GM13976 (cell line): ENCODE data around the gene OR52R1.

Experiments
- DNase-seq: peaks from one replicate; pipeline ENCODE4 v3.0.0; 2012; ENCODE audit warnings: low spot score
- in situ Hi-C: fragments of 300-500 bp; cut with MboI; formaldehyde crosslinking; loops from one replicate; pipeline ENCODE4 v1.12.0; 2022; ENCODE audit warnings: low sequenced_read_pairs, mixed read lengths, inconsistent platforms; ENCODE audit not compliant: unreplicated experiment
- TF ChIP-seq, protein P1 (sequence below): IDR thresholded peaks from 2 replicates; pipeline ENCODE4 v1.5.1; 2012; ENCODE audit warnings: borderline replicate concordance, mild to moderate bottlenecking; ENCODE audit not compliant: insufficient read depth; ENCODE audit errors: extremely low read depth, missing control alignments, control extremely low read depth

The OR52R1 gene

DNA sequence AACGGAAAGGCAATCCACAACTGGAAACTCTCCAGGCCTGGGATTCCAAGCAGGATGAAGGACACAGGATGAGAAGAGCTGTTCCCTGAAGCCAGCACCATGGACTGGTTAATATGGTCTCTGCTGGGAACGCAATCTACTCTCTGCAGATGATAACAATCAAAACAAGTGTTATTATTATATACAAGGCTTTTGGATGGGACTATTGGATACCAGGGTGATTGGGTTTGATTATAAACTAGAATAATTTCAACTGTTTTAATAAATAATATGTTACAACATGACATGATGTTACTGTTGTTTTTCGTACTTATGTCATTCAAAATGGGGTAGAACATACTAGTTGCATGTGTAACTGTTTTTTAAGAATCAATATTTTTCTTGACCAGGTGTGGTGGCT is at the start of gene OR52R1:
OR52R1 (minus strand) TSS at position 101 of the 400 bp plus-strand sequence; CDS start at position 101, 0 bp downstream.
- TF ChIP-seq, protein P1, sequence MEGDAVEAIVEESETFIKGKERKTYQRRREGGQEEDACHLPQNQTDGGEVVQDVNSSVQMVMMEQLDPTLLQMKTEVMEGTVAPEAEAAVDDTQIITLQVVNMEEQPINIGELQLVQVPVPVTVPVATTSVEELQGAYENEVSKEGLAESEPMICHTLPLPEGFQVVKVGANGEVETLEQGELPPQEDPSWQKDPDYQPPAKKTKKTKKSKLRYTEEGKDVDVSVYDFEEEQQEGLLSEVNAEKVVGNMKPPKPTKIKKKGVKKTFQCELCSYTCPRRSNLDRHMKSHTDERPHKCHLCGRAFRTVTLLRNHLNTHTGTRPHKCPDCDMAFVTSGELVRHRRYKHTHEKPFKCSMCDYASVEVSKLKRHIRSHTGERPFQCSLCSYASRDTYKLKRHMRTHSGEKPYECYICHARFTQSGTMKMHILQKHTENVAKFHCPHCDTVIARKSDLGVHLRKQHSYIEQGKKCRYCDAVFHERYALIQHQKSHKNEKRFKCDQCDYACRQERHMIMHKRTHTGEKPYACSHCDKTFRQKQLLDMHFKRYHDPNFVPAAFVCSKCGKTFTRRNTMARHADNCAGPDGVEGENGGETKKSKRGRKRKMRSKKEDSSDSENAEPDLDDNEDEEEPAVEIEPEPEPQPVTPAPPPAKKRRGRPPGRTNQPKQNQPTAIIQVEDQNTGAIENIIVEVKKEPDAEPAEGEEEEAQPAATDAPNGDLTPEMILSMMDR: no peak
- no peak for DNase-seq
- in situ Hi-C loops: no loop called here

GRCh38 chr11:4851033-4851432 is 46.9 kb upstream of the OR52R1 start:
- TF ChIP-seq, protein P1: no peak
- in situ Hi-C loops: no loop called here
- DNase-seq: no peak

- DNase-seq: no peak
- TF ChIP-seq, protein P1: no peak
- in situ Hi-C loops: no loop called here
Observed at GRCh38 chr11:4848908-4849532, 44.8 kb upstream of the OR52R1 start, which contains the start of gene OR51S1. Gene OR51S1 (minus strand): TSS chr11:4849208. CDS start chr11:4849208, 0 bp downstream.

DNA sequence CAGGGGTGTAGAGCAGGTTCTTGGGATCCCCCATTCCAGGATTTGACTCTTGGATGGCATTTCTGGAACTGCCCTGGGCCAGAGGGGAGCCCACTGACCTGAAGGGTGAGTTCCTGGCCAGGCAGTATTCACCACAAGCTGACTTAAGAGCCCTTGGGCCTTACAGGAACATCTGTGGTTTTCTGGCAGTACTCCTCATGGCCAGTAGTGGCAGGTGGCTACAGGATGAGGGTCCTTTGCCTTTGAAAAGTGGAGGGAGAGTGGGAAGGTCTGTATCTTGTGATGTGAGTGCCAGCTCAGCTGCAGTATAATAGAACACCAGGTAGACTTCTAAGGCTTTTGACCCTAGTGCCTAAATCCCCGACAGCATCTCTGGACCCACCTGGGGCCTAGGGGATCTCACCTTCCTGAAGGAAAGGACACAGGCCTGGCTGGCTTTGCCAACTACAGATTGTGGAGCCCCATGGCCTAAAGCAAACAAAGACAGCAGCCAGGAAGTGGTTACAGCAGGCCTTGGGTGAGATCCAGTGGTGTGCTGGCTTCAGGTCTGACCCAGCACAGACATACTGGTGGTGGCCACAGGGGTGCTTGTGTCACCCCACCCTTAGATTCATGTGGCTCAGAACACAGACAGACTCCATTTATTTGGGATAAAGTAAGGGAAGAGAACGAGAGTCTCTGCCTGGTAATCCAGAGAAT is 35.8 kb upstream of the OR52R1 start:
- TF ChIP-seq, protein P1: no peak
- DNase-seq: no peak
- in situ Hi-C loops: no loop called here

DNA sequence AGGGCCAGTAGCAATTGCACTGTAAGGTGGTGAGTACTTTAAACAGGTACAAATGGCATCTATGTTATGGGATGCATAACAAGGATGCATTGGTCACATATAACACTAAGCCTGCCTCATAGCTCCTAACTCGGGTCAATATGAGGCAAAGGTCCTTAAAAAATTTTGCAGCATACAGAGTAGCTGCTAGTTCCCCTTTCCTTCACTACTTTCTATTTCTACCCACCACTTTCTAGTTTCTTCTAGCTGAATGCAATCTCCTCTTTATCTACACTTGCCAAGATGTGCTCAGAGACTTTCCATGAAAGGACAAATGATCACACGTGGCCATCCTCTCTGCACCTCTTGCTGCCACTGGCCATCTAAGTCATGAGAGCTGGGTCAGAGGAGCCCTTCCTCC is 26.7 kb upstream of the OR52R1 start:
- in situ Hi-C loops: no loop called here
- TF ChIP-seq, protein P1: no peak
- DNase-seq: no peak

- in situ Hi-C loops: no loop called here
- DNase-seq: no peak
- TF ChIP-seq, protein P1: no peak
Observed at GRCh38 chr11:4830346-4830745, 26.2 kb upstream of the OR52R1 start.
